RWPE2 (cell line): ENCODE measurements around the gene HTRA3.

Experiments
- ATAC-seq: fragments of 200-7000 bp; cut with Tn5 transposase; 3 replicates; pipeline ENCODE4 v1.9.1; 2021; ENCODE audit warnings: low read depth
- DNase-seq: peaks from one replicate; pipeline ENCODE4 v3.0.0-alpha.2; 2020; ENCODE audit warnings: low spot score
- H3K27ac ChIP-seq: fragments of 450-650 bp; 2 replicates; pipeline ENCODE4 v1.5.1; 2017; ENCODE audit warnings: mild to moderate bottlenecking; ENCODE audit not compliant: poor library complexity, severe bottlenecking
- H3K27me3 ChIP-seq: fragments of 250-450 bp; sonication (Bioruptor Pico); 2 replicates; pipeline ENCODE4 v1.5.1; 2021; ENCODE audit warnings: mild to moderate bottlenecking, moderate library complexity; ENCODE audit not compliant: insufficient read depth, poor library complexity, severe bottlenecking
- H3K36me3 ChIP-seq: fragments of 250-450 bp; sonication (Bioruptor Pico); 2 replicates; pipeline ENCODE4 v1.5.1; 2020; ENCODE audit warnings: low read depth, mild to moderate bottlenecking, moderate library complexity
- H3K4me1 ChIP-seq: fragments of 250-450 bp; sonication (Bioruptor Pico); 2 replicates; pipeline ENCODE4 v1.5.1; 2021; ENCODE audit warnings: mild to moderate bottlenecking, moderate library complexity; ENCODE audit not compliant: insufficient read depth, poor library complexity, severe bottlenecking
- H3K4me3 ChIP-seq: fragments of 250-450 bp; sonication (Bioruptor Pico); 2 replicates; pipeline ENCODE4 v1.5.1; 2021; ENCODE audit warnings: mild to moderate bottlenecking, moderate library complexity; ENCODE audit not compliant: severe bottlenecking
- H3K9me3 ChIP-seq: fragments of 250-450 bp; sonication (Bioruptor Pico); 2 replicates; pipeline ENCODE4 v1.5.1; 2021; ENCODE audit warnings: mild to moderate bottlenecking, moderate library complexity; ENCODE audit not compliant: severe bottlenecking
- CTCF ChIP-seq: fragments of 450-650 bp; IDR thresholded peaks from one replicate; pipeline ENCODE4 v1.5.1; 2017; ENCODE audit warnings: mild to moderate bottlenecking, moderate library complexity; ENCODE audit not compliant: poor library complexity, severe bottlenecking

HTRA3 gene

GRCh38 chr4:8324640-8325239, 55.2 kb downstream of the HTRA3 start:
- peak; percentile 51 for ATAC-seq
- TF ChIP-seq CTCF, result no peak
- Histone ChIP-seq H3K27ac (no peak overlapping the region), H3K27me3 (no peaks in the 10 kb centered on the region), H3K36me3 (no peaks in the 10 kb centered on the region), H3K4me3 (no peak overlapping the region), H3K4me1 (peaks cover 3% of the 10 kb centered on the region), H3K9me3 (no peaks in the 10 kb centered on the region)
- peak; percentile 33 for DNase-seq

- ATAC-seq, result no peak
- H3K9me3 ChIP-seq, result no peaks in the 10 kb centered on the region
- no peak for TF ChIP-seq CTCF
- H3K36me3 ChIP-seq, result no peaks in the 10 kb centered on the region
- no peaks in the 10 kb centered on the region for H3K4me1 ChIP-seq
- no peak overlapping the region for H3K4me3 ChIP-seq
- H3K27ac ChIP-seq, result no peak overlapping the region
- peak; percentile 32 for DNase-seq
- H3K27me3 ChIP-seq, result no peaks in the 10 kb centered on the region
These were observed 55.9 kb downstream of the HTRA3 start for GRCh38 chr4:8325291-8325973.

GRCh38 chr4:8326206-8326605, 56.7 kb downstream of the HTRA3 start:
- H3K4me1 ChIP-seq, result no peaks in the 10 kb centered on the region
- no peak for TF ChIP-seq CTCF
- ATAC-seq (no peak), DNase-seq (no peak)
- no peaks in the 10 kb centered on the region for H3K9me3 ChIP-seq
- no peak overlapping the region for H3K27ac ChIP-seq
- H3K4me3 ChIP-seq, result no peak overlapping the region
- H3K27me3 ChIP-seq, result no peaks in the 10 kb centered on the region
- no peaks in the 10 kb centered on the region for H3K36me3 ChIP-seq

- ATAC-seq (no peak), DNase-seq (no peak)
- H3K4me3 ChIP-seq, result no peak overlapping the region
- no peaks in the 10 kb centered on the region for H3K4me1 ChIP-seq
- no peaks in the 10 kb centered on the region for H3K36me3 ChIP-seq
- H3K27ac ChIP-seq, result no peak overlapping the region
- no peaks in the 10 kb centered on the region for H3K27me3 ChIP-seq
- H3K9me3 ChIP-seq, result no peaks in the 10 kb centered on the region
- TF ChIP-seq CTCF, result no peak
These were observed 58.9 kb downstream of the HTRA3 start for GRCh38 chr4:8328456-8328855.
